ENCODE data around the gene SOX18. TPM values are rescaled to one million over a fixed set of nuclear protein-coding genes. Genes with fewer than 3 reads are reported as not detected.

Gene SOX18
- total and polyA plus RNA-seq, 2 of the 13 experiments (the other 11 are each of a cell fraction or from before 2014, with no cell fraction given) = 1.6 to 1.9 TPM

DNA sequence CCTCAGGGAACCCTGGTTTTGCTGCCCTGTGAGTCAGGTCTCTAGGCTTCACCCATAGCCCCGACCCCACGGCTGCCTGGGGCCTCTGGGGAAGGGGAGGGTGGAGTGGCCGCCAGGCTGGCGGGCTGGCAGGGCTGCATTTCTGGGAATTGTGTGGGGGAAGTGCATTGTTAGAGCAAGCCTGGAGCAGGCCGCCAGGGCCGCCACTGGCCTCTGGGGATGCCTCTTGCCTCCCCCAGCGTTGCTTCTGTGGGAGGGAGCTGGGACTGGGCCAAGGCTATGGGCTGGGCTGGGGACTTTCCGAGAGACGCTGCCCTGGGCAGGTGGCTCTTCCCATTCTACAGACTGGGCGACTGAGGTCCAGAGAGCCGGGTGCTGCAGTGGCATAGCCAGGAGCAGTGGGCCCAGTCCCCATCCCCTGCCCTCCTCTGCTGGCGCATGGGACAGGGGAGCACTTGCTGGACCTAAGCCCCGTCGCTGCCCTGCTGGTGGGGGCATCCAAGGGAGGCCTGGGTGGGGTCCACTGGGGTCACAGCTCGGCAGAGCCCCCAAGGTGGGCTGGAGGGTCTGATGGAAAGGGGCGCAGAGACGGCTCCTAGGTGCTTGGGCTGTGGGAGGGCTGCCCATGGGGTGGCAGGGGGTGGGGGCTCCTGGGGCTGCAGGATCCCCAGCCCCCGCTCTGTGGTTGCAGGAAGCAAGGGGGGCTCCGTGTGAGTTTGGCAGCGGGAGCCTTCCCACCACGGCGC, 6.6 kb upstream of the SOX18 start (continued):
- TF ChIP-seq, protein P1, sequence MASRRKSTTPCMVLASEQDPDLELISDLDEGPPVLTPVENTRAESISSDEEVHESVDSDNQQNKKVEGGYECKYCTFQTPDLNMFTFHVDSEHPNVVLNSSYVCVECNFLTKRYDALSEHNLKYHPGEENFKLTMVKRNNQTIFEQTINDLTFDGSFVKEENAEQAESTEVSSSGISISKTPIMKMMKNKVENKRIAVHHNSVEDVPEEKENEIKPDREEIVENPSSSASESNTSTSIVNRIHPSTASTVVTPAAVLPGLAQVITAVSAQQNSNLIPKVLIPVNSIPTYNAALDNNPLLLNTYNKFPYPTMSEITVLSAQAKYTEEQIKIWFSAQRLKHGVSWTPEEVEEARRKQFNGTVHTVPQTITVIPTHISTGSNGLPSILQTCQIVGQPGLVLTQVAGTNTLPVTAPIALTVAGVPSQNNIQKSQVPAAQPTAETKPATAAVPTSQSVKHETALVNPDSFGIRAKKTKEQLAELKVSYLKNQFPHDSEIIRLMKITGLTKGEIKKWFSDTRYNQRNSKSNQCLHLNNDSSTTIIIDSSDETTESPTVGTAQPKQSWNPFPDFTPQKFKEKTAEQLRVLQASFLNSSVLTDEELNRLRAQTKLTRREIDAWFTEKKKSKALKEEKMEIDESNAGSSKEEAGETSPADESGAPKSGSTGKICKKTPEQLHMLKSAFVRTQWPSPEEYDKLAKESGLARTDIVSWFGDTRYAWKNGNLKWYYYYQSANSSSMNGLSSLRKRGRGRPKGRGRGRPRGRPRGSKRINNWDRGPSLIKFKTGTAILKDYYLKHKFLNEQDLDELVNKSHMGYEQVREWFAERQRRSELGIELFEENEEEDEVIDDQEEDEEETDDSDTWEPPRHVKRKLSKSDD (CRISPR knock-in tag; IDR thresholded peaks at IDR 0.05; ENCODE audit: low read depth) = 0 out of 2 replicates have a peak, but pooled peaks have one; percentile 3
- TF ChIP-seq GATAD2A (CRISPR knock-in tag; IDR thresholded peaks at IDR 0.05) = peak; percentile 68
- TF ChIP-seq, protein P2, sequence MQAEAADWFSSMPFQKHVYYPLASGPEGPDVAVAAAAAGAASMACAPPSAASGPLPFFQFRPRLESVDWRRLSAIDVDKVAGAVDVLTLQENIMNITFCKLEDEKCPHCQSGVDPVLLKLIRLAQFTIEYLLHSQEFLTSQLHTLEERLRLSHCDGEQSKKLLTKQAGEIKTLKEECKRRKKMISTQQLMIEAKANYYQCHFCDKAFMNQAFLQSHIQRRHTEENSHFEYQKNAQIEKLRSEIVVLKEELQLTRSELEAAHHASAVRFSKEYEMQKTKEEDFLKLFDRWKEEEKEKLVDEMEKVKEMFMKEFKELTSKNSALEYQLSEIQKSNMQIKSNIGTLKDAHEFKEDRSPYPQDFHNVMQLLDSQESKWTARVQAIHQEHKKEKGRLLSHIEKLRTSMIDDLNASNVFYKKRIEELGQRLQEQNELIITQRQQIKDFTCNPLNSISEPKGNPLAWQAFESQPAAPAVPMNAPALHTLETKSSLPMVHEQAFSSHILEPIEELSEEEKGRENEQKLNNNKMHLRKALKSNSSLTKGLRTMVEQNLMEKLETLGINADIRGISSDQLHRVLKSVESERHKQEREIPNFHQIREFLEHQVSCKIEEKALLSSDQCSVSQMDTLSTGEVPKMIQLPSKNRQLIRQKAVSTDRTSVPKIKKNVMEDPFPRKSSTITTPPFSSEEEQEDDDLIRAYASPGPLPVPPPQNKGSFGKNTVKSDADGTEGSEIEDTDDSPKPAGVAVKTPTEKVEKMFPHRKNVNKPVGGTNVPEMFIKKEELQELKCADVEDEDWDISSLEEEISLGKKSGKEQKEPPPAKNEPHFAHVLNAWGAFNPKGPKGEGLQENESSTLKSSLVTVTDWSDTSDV (CRISPR knock-in tag; IDR thresholded peaks at IDR 0.05) = no peak
- peak in 1 of 2 experiments; percentile 63; a peak in 1 of 4 replicates for TF ChIP-seq KLF16 (CRISPR knock-in tag; IDR thresholded peaks at IDR 0.05)
- peak; percentile 47; the same call in 1 of the 2 replicates for TF ChIP-seq BRCA1 (CRISPR knock-in tag; IDR thresholded peaks at IDR 0.05)
- peak; percentile 62; the same call in 1 of the 2 replicates for TF ChIP-seq MTF1 (CRISPR knock-in tag; IDR thresholded peaks at IDR 0.05)
- TF ChIP-seq ATF1 (CRISPR knock-in tag; IDR thresholded peaks at IDR 0.05) = no peak
- TF ChIP-seq, protein P3, sequence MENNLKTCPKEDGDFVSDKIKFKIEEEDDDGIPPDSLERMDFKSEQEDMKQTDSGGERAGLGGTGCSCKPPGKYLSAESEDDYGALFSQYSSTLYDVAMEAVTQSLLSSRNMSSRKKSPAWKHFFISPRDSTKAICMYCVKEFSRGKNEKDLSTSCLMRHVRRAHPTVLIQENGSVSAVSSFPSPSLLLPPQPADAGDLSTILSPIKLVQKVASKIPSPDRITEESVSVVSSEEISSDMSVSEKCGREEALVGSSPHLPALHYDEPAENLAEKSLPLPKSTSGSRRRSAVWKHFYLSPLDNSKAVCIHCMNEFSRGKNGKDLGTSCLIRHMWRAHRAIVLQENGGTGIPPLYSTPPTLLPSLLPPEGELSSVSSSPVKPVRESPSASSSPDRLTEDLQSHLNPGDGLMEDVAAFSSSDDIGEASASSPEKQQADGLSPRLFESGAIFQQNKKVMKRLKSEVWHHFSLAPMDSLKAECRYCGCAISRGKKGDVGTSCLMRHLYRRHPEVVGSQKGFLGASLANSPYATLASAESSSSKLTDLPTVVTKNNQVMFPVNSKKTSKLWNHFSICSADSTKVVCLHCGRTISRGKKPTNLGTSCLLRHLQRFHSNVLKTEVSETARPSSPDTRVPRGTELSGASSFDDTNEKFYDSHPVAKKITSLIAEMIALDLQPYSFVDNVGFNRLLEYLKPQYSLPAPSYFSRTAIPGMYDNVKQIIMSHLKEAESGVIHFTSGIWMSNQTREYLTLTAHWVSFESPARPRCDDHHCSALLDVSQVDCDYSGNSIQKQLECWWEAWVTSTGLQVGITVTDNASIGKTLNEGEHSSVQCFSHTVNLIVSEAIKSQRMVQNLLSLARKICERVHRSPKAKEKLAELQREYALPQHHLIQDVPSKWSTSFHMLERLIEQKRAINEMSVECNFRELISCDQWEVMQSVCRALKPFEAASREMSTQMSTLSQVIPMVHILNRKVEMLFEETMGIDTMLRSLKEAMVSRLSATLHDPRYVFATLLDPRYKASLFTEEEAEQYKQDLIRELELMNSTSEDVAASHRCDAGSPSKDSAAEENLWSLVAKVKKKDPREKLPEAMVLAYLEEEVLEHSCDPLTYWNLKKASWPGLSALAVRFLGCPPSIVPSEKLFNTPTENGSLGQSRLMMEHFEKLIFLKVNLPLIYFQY (CRISPR knock-in tag; IDR thresholded peaks at IDR 0.05; ENCODE audit: borderline replicate concordance) = peak; percentile 81
- TF ChIP-seq, protein P4, sequence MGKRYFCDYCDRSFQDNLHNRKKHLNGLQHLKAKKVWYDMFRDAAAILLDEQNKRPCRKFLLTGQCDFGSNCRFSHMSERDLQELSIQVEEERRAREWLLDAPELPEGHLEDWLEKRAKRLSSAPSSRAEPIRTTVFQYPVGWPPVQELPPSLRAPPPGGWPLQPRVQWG (CRISPR knock-in tag; IDR thresholded peaks at IDR 0.05; ENCODE audit: borderline replicate concordance, low read depth) = no peak
- peak; percentile 18; the same call in 1 of the 2 replicates for TF ChIP-seq TP53 (CRISPR knock-in tag; conservative IDR thresholded peaks at IDR 0.05)
- TF ChIP-seq ZNF251 (CRISPR knock-in tag; IDR thresholded peaks at IDR 0.05) = no peak
- TF ChIP-seq DNMT1 (CRISPR knock-in tag; IDR thresholded peaks at IDR 0.05) = no peak
- TF ChIP-seq ISX (CRISPR knock-in tag; conservative IDR thresholded peaks at IDR 0.05) = peak; percentile 81; the same call in 1 of the 2 replicates
- no peak for TF ChIP-seq ZSCAN12 (CRISPR knock-in tag; IDR thresholded peaks at IDR 0.05)
- no peak for TF ChIP-seq REPIN1 (CRISPR knock-in tag; IDR thresholded peaks at IDR 0.05; ENCODE audit: borderline replicate concordance, low read depth)
- TF ChIP-seq NR2F2 (IDR thresholded peaks at IDR 0.05; ENCODE audit: borderline replicate concordance, low read depth) = peak; percentile 46; the same call in 1 of the 2 replicates
- peak; percentile 60 for TF ChIP-seq HOXA3 (CRISPR knock-in tag; IDR thresholded peaks at IDR 0.05)
- TF ChIP-seq, protein P5, sequence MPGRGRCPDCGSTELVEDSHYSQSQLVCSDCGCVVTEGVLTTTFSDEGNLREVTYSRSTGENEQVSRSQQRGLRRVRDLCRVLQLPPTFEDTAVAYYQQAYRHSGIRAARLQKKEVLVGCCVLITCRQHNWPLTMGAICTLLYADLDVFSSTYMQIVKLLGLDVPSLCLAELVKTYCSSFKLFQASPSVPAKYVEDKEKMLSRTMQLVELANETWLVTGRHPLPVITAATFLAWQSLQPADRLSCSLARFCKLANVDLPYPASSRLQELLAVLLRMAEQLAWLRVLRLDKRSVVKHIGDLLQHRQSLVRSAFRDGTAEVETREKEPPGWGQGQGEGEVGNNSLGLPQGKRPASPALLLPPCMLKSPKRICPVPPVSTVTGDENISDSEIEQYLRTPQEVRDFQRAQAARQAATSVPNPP (CRISPR knock-in tag; IDR thresholded peaks at IDR 0.05) = no peak; the same call in 1 of the 2 replicates

Data from HepG2 (cell line).